ENCODE data around the gene CNIH4.
"Not testable (repeated sequence)": the region's sequence is repeated elsewhere in the genome, so short reads cannot be mapped to it uniquely, and the experiment has no call there.

CNIH4 gene

DNA sequence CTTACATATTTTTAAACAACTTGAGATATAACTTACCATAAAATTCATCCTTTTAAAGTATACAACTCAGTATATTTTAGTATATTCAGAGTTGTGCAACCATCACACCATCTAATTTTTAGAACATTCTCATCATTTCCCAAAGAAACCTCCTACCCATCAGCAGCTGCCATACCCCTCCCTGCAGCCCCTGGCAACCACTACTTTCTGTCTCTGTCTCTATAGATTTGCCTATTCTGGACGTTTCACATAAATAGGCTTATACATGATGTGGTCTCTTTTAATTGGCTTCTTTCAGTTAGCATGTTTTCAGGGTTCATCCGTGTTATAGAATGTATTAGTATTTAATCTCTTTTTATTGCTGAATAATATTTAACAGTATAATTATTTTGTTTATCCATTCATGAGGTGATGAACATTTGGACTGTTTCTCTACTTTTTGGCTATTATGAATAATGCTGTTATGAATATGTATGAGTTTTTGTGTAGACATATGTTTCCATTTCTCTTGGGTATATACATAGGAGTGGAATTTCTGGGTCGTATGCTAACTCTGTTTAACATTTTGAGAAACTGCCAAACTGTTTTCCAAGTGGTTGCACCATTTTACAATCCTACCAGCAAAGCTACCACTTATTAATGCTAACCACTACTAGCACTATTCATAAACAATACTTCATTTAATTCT, 48.4 kb downstream of the CNIH4 start:
- no peak for DNase-seq

DNA sequence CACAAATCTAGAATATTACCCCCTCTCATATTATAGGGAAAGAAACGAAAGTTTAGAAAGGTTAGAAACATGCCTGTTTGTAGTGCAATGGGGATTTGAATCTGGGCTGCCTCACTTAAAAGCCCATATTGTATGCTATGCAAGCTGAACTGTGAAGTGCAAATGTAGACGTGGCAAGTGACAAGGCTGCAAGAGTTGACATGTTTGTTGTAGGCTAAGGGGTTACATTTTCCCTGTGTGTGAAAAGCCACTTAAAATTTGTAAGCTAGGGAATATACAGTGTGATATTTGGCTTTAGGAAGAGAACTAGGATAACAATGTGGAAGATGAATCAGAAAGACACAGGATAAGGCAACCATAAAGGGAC, 48.9 kb downstream of the CNIH4 start:
- DNase-seq, result no peak

DNA sequence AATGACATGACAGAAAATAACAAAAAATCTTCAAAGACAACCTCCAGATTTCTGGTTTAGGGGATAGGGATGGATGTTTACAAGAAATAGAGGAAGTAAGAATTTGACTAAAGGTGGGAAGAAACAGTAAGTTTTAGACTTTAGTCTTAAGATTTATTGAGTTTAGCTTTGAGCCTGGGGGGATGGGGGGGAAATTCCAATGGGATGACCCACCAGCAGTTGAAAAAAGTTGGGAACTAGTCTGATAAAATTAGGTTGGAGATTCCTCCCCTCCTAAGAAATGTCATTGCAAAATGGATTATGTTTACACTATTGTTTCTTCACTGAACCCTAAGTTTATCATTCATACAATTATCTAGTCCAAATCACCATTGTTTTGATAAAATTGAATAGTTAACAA, 49.5 kb downstream of the CNIH4 start:
- no peak for DNase-seq

DNA sequence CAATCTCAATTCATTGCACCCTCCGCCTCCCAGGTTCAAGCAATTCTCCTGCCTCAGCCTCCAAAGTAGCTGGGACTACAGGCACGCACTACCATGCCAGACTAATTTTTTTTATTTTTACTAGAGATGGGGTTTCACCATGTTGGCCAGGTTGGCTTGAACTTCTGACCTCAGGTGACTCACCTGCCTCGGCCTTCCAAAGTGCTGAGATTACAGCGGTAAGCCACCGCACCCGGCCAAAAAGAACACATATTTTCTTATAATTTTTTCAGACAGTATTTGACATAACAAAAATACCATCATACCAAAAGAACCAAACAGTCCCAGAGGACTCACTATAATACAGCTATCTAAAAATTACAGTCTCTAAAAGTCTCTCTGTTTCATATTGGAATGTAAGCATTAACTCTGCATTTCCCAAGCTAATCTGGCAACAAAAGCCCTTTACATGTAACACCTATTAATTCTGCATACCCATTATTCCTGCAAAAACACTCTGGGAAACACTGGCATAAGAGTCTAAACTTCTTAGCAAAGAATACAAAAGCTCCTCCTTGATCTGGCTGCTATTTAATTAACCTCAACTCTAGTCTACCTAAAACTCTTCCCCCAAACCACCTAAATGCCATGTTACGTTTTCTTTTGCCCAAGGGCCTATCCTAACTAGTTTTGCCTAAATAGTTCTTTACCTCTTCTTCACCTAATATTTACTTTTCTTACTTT, 51.1 kb downstream of the CNIH4 start:
- no peak for DNase-seq

DNA sequence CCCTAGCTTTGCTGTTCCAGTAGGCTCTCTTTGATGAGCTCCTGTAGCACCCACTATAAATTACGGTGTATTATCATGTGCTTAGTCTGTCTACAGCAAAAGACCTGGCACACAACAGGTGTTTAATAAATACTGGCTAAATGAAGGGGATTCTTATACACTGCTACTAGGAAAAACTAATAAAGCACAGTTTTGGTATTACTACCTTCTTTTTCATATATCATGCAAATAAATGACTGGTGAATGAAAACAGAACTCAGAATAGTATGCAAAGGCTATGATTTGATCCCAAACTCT, 51.6 kb downstream of the CNIH4 start:
- no peak for DNase-seq

DNA sequence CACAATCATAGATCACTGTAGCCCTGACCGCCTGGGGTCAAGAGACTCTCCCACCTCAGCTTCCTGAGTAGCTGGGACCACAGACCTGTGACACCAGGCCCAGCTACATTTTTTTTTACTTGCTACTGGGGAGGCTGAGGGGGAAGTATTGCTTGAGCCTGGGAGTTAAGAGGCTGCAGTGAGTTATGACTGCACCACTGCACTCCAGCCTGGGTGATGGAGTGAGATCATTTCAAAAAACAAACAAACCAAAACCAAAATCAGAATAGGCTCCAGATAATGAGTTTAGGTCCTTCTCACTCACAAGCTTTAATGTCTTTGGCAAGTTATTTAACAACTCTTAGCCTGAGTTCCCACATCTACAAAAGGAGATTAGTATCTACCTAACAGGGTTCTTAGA, 55.1 kb downstream of the CNIH4 start:
- DNase-seq, result no peak

DNA sequence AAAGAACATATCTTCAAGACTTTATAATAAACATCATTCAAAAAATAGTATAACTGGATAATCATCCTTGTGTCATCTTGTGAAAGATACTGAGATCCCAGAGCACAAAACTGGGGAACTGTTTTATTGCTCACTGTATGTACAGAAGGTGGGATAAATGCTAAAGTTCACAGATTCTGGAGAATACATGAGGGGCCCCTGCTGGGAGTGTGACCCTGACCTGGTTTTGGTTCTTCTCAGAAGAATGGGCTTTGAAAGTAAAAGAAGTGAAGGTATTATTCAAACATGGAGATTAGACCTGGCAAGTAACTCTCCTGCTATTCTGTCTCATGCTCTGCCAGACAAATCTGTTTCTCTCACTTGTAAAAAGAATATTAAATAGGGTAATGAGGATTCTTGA, 63.4 kb downstream of the CNIH4 start:
- DNase-seq, result no peak

DNA sequence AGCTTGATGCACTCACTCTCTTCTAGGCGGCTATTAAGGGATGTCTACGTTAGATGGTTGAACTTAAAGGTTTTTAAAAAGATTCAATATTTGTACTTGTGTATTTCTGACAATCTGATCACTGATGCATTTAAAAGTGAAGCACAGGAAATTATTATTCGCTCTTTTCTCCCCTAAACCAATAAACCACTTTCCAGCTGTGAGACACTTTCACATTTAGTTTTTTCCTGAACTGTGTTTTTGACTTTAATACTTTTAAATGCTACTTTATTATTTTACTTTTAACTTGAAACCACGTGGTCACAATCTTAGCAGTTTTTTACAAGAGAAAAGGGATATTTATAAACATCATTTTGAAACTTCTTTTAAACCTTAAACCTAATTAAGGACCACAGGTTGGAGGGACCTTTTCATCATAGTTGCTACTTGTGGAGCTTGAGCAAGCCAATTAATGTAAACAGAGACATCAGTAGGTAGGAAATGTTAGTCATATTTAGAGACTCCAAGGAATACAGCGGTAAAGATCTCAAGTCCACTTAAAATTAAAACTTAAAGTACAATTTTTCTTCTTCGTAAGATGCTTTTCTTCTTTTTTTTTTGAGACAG, 68.7 kb downstream of the CNIH4 start:
- no peak for DNase-seq

DNA sequence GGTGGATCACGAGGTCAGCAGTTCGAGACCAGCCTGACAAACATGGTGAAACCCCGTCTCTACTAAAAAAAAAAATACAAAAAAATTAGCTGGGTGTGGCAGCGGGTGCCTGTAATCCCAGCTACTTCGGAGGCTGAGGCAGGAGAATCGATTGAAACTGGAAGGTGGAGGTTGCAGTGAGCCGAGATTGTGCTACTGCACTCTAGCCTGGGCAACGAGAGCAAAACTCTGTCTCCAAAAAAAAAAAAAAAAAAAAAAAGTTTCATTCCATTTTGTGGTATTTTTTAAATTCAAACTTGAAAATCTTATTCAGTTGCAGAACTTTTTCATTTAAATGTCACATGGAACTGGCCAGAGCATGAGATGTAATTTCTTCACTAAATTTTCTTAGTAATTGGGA, 70.2 kb downstream of the CNIH4 start:
- DNase-seq, result not testable (repeated sequence)

DNA sequence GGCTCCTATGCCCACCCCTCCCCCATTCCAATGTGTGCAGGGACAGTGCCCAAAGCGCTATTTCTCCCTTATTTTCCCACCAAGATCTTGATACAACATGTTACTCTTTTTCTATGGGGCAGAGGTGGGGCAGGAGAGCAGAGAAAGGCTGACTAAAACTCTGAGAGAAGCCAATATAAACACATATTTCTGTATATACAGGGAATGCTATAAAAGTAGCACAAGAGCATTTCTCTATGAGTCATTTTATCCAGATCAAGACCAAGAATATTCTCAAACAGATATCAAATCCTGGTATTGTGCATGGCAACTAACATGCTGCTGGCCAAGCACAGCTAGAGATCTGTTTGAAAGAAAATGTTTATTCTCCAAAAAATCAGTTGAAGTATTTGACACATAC, 70.7 kb downstream of the CNIH4 start:
- no peak for DNase-seq

DNA sequence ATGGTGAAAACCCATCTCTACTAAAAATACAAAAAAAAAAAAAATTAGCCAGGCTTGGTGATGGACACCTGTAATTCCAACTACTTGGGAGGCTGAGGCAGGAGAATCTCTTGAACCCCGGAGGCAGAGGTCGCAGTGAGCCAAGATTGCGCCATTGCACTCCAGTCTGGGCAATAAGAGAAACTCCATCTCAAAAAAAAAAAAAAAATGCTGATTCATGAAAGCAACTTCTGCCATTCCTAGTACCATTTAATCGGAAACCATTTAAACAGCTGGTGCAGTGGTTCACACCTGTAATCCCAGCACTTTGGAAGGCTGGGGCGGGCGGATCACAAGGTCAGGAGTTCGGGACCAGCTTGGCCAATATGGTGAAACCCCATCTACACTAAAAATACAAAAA, 72.0 kb downstream of the CNIH4 start:
- DNase-seq, result not testable (repeated sequence)
